ENCODE data around the gene ACAA1.

- TF ChIP-seq, protein P1, sequence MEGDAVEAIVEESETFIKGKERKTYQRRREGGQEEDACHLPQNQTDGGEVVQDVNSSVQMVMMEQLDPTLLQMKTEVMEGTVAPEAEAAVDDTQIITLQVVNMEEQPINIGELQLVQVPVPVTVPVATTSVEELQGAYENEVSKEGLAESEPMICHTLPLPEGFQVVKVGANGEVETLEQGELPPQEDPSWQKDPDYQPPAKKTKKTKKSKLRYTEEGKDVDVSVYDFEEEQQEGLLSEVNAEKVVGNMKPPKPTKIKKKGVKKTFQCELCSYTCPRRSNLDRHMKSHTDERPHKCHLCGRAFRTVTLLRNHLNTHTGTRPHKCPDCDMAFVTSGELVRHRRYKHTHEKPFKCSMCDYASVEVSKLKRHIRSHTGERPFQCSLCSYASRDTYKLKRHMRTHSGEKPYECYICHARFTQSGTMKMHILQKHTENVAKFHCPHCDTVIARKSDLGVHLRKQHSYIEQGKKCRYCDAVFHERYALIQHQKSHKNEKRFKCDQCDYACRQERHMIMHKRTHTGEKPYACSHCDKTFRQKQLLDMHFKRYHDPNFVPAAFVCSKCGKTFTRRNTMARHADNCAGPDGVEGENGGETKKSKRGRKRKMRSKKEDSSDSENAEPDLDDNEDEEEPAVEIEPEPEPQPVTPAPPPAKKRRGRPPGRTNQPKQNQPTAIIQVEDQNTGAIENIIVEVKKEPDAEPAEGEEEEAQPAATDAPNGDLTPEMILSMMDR (IDR thresholded peaks at IDR 0.05) = no peak
- no peak for TF ChIP-seq POLR2A (IDR thresholded peaks at IDR 0.05)
Observed at GRCh38 chr3:38116471-38117162, 20.3 kb downstream of the ACAA1 start.
